GM23338 (cell line): ENCODE data around the gene PSG6. TPM values are rescaled to one million over a fixed set of nuclear protein-coding genes. Genes with fewer than 3 reads are reported as not detected.
"Not testable (repeated sequence)": the region's sequence is repeated elsewhere in the genome, so short reads cannot be mapped to it uniquely, and the experiment has no call there.

Experiments
- ATAC-seq: fragments of 200-7000 bp; cut with Tn5 transposase; 3 replicates; pipeline ENCODE4 v1.9.1; 2020
- DNase-seq: peaks from one replicate; pipeline ENCODE4 v3.0.0-alpha.2; 2015; ENCODE audit warnings: low spot score
- H2AFZ ChIP-seq: fragments of 200-600 bp; sonication (generic); 2 replicates; pipeline ENCODE4 v1.8.0; 2016; ENCODE audit warnings: antibody characterized with exemption, mild to moderate bottlenecking, moderate library complexity
- H3F3A ChIP-seq: fragments of 200-600 bp; sonication (generic); replicated peaks from 2 replicates; pipeline ENCODE4 v1.8.0; 2017; ENCODE audit warnings: antibody characterized with exemption, mixed run types, low read depth
- H3K27ac ChIP-seq: fragments of 200-600 bp; sonication (generic); 2 replicates; pipeline ENCODE4 v1.6.1; 2016; ENCODE audit warnings: low read depth
- H3K27me3 ChIP-seq: fragments of 200-600 bp; sonication (generic); 2 replicates; pipeline ENCODE4 v1.8.0; 2016; ENCODE audit warnings: mild to moderate bottlenecking, mixed run types, moderate library complexity; ENCODE audit not compliant: insufficient read depth
- H3K36me3 ChIP-seq: fragments of 200-600 bp; sonication (generic); 2 replicates; pipeline ENCODE4 v1.8.0; 2016; ENCODE audit warnings: mild to moderate bottlenecking; ENCODE audit not compliant: insufficient read depth
- H3K4me1 ChIP-seq: fragments of 200-600 bp; sonication (generic); 2 replicates; pipeline ENCODE4 v1.8.0; 2016; ENCODE audit warnings: mild to moderate bottlenecking, moderate library complexity; ENCODE audit not compliant: insufficient read depth
- H3K4me2 ChIP-seq: fragments of 200-600 bp; sonication (generic); 2 replicates; pipeline ENCODE4 v1.7.1; 2017; ENCODE audit warnings: mixed run types
- H3K4me3 ChIP-seq: fragments of 200-600 bp; sonication (generic); 2 replicates; pipeline ENCODE4 v1.6.1; 2016; ENCODE audit warnings: mixed run types
- H3K79me2 ChIP-seq: fragments of 200-600 bp; sonication (generic); replicated peaks from 2 replicates; pipeline ENCODE4 v1.8.0; 2017; ENCODE audit warnings: mild to moderate bottlenecking; ENCODE audit not compliant: insufficient read depth
- H3K9me2 ChIP-seq: fragments of 200-600 bp; sonication (generic); 2 replicates; pipeline ENCODE4 v1.8.0; 2017; ENCODE audit not compliant: insufficient read depth
- H4K20me1 ChIP-seq: fragments of 200-600 bp; sonication (generic); replicated peaks from 2 replicates; pipeline ENCODE4 v1.8.0; 2017; ENCODE audit warnings: mild to moderate bottlenecking; ENCODE audit not compliant: insufficient read depth
- H3K27ac Mint-ChIP-seq: 2 replicates; pipeline ENCODE4 v1.8.0; 2020; ENCODE audit warnings: inconsistent platforms, mild to moderate bottlenecking, moderate library complexity, mixed read lengths
- H3K27me3 Mint-ChIP-seq: 3 replicates; pipeline ENCODE4 v1.8.0; 2022; ENCODE audit warnings: low read depth, mild to moderate bottlenecking, moderate library complexity, mixed read lengths, inconsistent platforms; ENCODE audit not compliant: insufficient read depth, poor library complexity
- H3K36me3 Mint-ChIP-seq: 3 replicates; pipeline ENCODE4 v1.8.0; 2021; ENCODE audit warnings: low read depth, mild to moderate bottlenecking, inconsistent platforms, moderate library complexity, mixed read lengths
- H3K4me1 Mint-ChIP-seq: 3 replicates; pipeline ENCODE4 v1.8.0; 2020; ENCODE audit warnings: mild to moderate bottlenecking, inconsistent platforms, mixed read lengths
- H3K4me3 Mint-ChIP-seq: 3 replicates; pipeline ENCODE4 v1.8.0; 2021; ENCODE audit warnings: moderate library complexity, mild to moderate bottlenecking, inconsistent platforms, mixed read lengths
- H3K9me3 Mint-ChIP-seq: 3 replicates; pipeline ENCODE4 v1.8.0; 2020; ENCODE audit warnings: moderate library complexity, mild to moderate bottlenecking, inconsistent platforms, mixed read lengths
- CREB1 ChIP-seq: fragments of 250-450 bp; sonication (Bioruptor Pico); IDR thresholded peaks from 2 replicates; pipeline ENCODE4 v1.5.0; 2020; ENCODE audit warnings: low read depth, mild to moderate bottlenecking, moderate library complexity
- JUNB ChIP-seq: IDR thresholded peaks from one replicate; pipeline ENCODE4 v1.6.1; 2016; ENCODE audit warnings: antibody characterized with exemption; ENCODE audit not compliant: unreplicated experiment
- NANOG ChIP-seq: IDR thresholded peaks from 2 replicates; pipeline ENCODE4 v1.6.1; 2016; ENCODE audit warnings: antibody characterized with exemption, borderline replicate concordance
- STAT1 ChIP-seq: IDR thresholded peaks from one replicate; pipeline ENCODE4 v1.6.1; 2016; ENCODE audit warnings: antibody characterized with exemption; ENCODE audit not compliant: unreplicated experiment
- polyA plus RNA-seq: library from polyadenylated mRNA; unstranded; fragments of >200 nt; fragmentation: Nextera tagmentation; extraction: Ambion mirVana; gene quantifications from 2 replicates; pipeline ENCODE4 v1.2.1, GENCODE V29; 2016
- total RNA-seq: library from RNA; depleted of rRNA; stranded (reverse); fragments of >200 nt; shearing (Covaris generic); gene quantifications from 2 replicates; pipeline ENCODE4 v1.2.3, GENCODE V29; 2014
- TF ChIP-seq, protein P1 (sequence below): IDR thresholded peaks from one replicate; pipeline ENCODE4 v1.6.1; 2018; ENCODE audit warnings: antibody characterized with exemption; ENCODE audit not compliant: unreplicated experiment
- TF ChIP-seq, protein P2 (sequence below), 2 experiments: fragments of 200-600 bp in 1 of 2; sonication (generic) in 1 of 2; conservative IDR thresholded peaks; 2 replicates each; pipeline versions ENCODE4 v1.5.1 to v1.6.1; 2016 to 2017; ENCODE audit warnings: antibody characterized with exemption in 2 of 2, low read depth in 2 of 2, mild to moderate bottlenecking in 2 of 2, moderate library complexity in 1 of 2
- TF ChIP-seq, protein P3 (sequence below): IDR thresholded peaks from 2 replicates; pipeline ENCODE4 v1.6.1; 2016; ENCODE audit warnings: antibody characterized with exemption

The PSG6 gene
- total and polyA plus RNA-seq, 2 experiments from 2014 or later, result 0.16 TPM; not detected in 1

DNA sequence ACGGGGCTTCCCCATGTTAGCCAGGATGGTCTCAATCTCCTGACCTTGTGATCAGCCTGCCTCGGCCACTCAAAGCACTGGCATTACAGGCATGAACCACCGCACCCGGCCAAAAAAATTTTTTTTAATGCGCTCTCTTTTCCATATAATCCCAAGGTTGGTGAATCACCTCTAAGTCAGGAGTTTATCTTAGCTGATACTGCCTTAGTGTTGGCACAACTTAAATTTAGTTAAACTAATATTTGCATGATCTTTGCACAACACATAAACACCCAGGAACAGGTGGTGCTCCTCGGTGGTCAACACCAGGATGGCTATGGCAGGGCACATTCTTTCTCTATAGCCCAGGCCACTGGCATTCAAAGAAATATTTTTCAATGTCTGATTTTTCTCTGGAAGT lies 43.4 kb upstream of the PSG6 start:
- ATAC-seq, result no peak
- Histone ChIP-seq H2AFZ (no peak overlapping the region), H3K9me2 (no peaks in the 10 kb centered on the region), H3K4me3 (no peak overlapping the region), H3K36me3 (no peaks in the 10 kb centered on the region), H3K4me2 (no peak overlapping the region), H3K27me3 (no peaks in the 10 kb centered on the region), H3F3A (no peaks in the 10 kb centered on the region), H3K79me2 (no peaks in the 10 kb centered on the region), H3K4me1 (no peaks in the 10 kb centered on the region), H4K20me1 (no peaks in the 10 kb centered on the region), H3K27ac (no peak overlapping the region)
- Mint-ChIP-seq H3K9me3 (peaks cover 89% of the 10 kb centered on the region), H3K4me1 (no peaks in the 10 kb centered on the region), H3K27ac (no peak overlapping the region), H3K4me3 (no peak overlapping the region), H3K36me3 (peaks cover 22% of the 10 kb centered on the region; the same call in 2 of the 3 replicates), H3K27me3 (peaks cover 5% of the 10 kb centered on the region)
- TF ChIP-seq, protein P1, sequence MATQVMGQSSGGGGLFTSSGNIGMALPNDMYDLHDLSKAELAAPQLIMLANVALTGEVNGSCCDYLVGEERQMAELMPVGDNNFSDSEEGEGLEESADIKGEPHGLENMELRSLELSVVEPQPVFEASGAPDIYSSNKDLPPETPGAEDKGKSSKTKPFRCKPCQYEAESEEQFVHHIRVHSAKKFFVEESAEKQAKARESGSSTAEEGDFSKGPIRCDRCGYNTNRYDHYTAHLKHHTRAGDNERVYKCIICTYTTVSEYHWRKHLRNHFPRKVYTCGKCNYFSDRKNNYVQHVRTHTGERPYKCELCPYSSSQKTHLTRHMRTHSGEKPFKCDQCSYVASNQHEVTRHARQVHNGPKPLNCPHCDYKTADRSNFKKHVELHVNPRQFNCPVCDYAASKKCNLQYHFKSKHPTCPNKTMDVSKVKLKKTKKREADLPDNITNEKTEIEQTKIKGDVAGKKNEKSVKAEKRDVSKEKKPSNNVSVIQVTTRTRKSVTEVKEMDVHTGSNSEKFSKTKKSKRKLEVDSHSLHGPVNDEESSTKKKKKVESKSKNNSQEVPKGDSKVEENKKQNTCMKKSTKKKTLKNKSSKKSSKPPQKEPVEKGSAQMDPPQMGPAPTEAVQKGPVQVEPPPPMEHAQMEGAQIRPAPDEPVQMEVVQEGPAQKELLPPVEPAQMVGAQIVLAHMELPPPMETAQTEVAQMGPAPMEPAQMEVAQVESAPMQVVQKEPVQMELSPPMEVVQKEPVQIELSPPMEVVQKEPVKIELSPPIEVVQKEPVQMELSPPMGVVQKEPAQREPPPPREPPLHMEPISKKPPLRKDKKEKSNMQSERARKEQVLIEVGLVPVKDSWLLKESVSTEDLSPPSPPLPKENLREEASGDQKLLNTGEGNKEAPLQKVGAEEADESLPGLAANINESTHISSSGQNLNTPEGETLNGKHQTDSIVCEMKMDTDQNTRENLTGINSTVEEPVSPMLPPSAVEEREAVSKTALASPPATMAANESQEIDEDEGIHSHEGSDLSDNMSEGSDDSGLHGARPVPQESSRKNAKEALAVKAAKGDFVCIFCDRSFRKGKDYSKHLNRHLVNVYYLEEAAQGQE, result no peak
- TF ChIP-seq JUNB, result no peak
- TF ChIP-seq NANOG, result no peak
- TF ChIP-seq, protein P2, sequence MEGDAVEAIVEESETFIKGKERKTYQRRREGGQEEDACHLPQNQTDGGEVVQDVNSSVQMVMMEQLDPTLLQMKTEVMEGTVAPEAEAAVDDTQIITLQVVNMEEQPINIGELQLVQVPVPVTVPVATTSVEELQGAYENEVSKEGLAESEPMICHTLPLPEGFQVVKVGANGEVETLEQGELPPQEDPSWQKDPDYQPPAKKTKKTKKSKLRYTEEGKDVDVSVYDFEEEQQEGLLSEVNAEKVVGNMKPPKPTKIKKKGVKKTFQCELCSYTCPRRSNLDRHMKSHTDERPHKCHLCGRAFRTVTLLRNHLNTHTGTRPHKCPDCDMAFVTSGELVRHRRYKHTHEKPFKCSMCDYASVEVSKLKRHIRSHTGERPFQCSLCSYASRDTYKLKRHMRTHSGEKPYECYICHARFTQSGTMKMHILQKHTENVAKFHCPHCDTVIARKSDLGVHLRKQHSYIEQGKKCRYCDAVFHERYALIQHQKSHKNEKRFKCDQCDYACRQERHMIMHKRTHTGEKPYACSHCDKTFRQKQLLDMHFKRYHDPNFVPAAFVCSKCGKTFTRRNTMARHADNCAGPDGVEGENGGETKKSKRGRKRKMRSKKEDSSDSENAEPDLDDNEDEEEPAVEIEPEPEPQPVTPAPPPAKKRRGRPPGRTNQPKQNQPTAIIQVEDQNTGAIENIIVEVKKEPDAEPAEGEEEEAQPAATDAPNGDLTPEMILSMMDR (conservative IDR thresholded peaks at IDR 0.05; ENCODE audit: low read depth in 2 of 2), result no peak
- TF ChIP-seq, protein P3, sequence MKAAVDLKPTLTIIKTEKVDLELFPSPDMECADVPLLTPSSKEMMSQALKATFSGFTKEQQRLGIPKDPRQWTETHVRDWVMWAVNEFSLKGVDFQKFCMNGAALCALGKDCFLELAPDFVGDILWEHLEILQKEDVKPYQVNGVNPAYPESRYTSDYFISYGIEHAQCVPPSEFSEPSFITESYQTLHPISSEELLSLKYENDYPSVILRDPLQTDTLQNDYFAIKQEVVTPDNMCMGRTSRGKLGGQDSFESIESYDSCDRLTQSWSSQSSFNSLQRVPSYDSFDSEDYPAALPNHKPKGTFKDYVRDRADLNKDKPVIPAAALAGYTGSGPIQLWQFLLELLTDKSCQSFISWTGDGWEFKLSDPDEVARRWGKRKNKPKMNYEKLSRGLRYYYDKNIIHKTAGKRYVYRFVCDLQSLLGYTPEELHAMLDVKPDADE, result no peak
- TF ChIP-seq STAT1, result no peak
- no peak for TF ChIP-seq CREB1
- no peak for DNase-seq

DNA sequence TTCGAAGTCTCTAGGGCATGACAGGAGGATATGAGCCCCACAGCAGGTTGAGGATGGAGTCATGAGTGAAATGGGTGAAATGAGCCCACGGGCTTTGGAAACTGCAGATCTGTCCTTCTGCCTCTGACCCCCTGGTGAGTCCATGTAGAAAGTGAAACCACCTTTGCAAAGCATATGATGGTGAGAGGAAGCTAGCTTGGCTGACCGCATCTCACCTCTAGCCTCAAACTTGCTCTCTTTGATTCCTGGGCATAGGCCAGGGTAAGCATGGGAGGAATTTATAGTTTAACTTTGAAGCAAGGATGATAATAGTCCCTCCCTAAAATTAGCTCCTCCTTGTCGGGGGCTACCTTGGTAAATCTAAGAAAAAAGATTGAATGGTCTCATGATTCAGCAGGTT lies 34.4 kb upstream of the PSG6 start:
- DNase-seq, H3K9me2 ChIP-seq, H3K36me3 Mint-ChIP-seq, H3K27me3 Mint-ChIP-seq, H3K4me1 ChIP-seq, H3F3A ChIP-seq, H2AFZ ChIP-seq, H4K20me1 ChIP-seq, H3K79me2 ChIP-seq, H3K27ac ChIP-seq, H3K4me3 ChIP-seq, H3K4me3 Mint-ChIP-seq, H3K36me3 ChIP-seq, H3K4me1 Mint-ChIP-seq, H3K27me3 ChIP-seq, H3K4me2 ChIP-seq, H3K27ac Mint-ChIP-seq, ATAC-seq: not testable (repeated sequence)
- peaks cover 79% of the 10 kb centered on the region for H3K9me3 Mint-ChIP-seq

DNA sequence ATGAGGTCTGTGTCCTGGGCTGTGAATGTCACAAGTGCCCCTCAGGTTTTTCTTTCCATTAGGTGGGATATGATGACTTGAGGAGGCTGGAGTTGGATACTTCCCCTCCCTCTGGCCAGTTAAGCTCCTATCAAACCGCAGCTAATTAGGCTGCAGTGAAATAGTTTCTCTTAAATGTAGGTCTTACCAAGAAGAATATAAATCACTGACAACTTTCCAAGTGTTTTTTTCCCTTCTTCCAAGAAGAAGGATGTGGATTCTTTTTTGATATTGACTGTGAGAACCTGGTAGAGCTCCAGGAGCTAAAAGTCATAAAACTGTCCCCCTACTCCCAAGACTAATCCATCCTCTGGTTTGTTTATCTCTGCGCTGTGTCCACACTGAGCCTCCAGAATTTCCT lies 33.8 kb upstream of the PSG6 start:
- H3K27me3 ChIP-seq, H3K4me3 ChIP-seq, H3K4me2 ChIP-seq, H4K20me1 ChIP-seq, H3K4me1 Mint-ChIP-seq, H3K27me3 Mint-ChIP-seq, H3K4me3 Mint-ChIP-seq, H3K4me1 ChIP-seq, H3K36me3 ChIP-seq, H3K27ac ChIP-seq, H3K79me2 ChIP-seq, H2AFZ ChIP-seq, DNase-seq, H3K9me2 ChIP-seq, ATAC-seq, H3F3A ChIP-seq, H3K27ac Mint-ChIP-seq, H3K36me3 Mint-ChIP-seq: not testable (repeated sequence)
- peaks cover 83% of the 10 kb centered on the region for H3K9me3 Mint-ChIP-seq
